Adipocyte (in vitro differentiated cells): ENCODE results near the gene FXYD3.

Experiments
- DNase-seq: peaks from one replicate; pipeline ENCODE4 v3.0.0-alpha.2; 2015; ENCODE audit warnings: low read depth
- H3K27me3 ChIP-seq: replicated peaks from 2 replicates; pipeline ENCODE4 v1.7.0; 2013; ENCODE audit warnings: mild to moderate bottlenecking, low read length, moderate library complexity; ENCODE audit not compliant: control insufficient read depth, insufficient read depth
- H3K36me3 ChIP-seq: 2 replicates; pipeline ENCODE4 v1.7.0; 2013; ENCODE audit warnings: low read length, mild to moderate bottlenecking, moderate library complexity; ENCODE audit not compliant: control insufficient read depth, insufficient read depth, severe bottlenecking
- H3K4me1 ChIP-seq: 2 replicates; pipeline ENCODE4 v1.7.0; 2013; ENCODE audit warnings: mild to moderate bottlenecking, low read length, moderate library complexity; ENCODE audit not compliant: control insufficient read depth, insufficient read depth
- H3K4me3 ChIP-seq: 2 replicates; pipeline ENCODE4 v1.7.0; 2013; ENCODE audit warnings: mild to moderate bottlenecking, low read length, moderate library complexity
- H3K9ac ChIP-seq: 2 replicates; pipeline ENCODE4 v1.7.0; 2013; ENCODE audit warnings: mild to moderate bottlenecking, low read length, moderate library complexity
- H3K9me3 ChIP-seq: 2 replicates; pipeline ENCODE4 v1.7.0; 2013; ENCODE audit warnings: mild to moderate bottlenecking, low read length, moderate library complexity; ENCODE audit not compliant: control insufficient read depth

The FXYD3 gene

DNA sequence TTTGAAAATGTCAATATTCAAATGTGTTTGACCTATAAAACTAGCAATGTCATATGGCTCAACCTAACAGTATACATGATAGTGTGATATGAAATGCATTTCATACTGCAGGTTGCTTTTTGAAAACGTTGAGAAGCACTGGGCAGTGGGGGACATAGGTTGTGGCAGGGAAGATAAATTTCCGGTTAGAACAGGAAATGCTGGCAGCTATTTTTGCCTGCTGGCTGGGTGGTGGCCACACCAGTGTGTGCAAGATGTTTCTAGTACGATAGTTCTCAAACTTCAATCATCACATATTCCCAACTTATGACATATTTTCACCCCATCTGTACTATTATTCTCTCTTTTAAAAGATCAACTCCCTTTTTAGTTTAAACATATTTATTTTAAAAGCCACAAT is 56.1 kb downstream of the FXYD3 start:
- no peak overlapping the region for H3K4me3 ChIP-seq
- peaks cover 3% of the 10 kb centered on the region for H3K36me3 ChIP-seq
- DNase-seq, result no peak
- peaks cover 26% of the 10 kb centered on the region for H3K4me1 ChIP-seq
- no peak overlapping the region for H3K9ac ChIP-seq
- peaks cover under 1% of the 10 kb centered on the region for H3K9me3 ChIP-seq
- H3K27me3 ChIP-seq, result no peaks in the 10 kb centered on the region
